ENCODE measurements around the gene GFOD2.
A peak's percentile ranks its signal among the peaks of the same experiment; 100 is the strongest.

The GFOD2 gene

GRCh38 chr16:67723911-67724305, 4.8 kb upstream of the GFOD2 start:
- Histone ChIP-seq H2BK5ac (ENCODE audit: low read depth, low read length, poor library complexity) (no peak overlapping the region), H2BK120ac (ENCODE audit: insufficient read depth, low read length, poor library complexity) (no peak overlapping the region), H3K9ac (ENCODE audit: low read length) (no peak overlapping the region), H3K23ac (ENCODE audit: low read length) (no peak overlapping the region), H3K4me1 (ENCODE audit: control insufficient read depth in 1 of 2, insufficient read depth in 2 of 2, low read length in 2 of 2) (peaks cover 15 to 16% of the 10 kb centered on the region in 2 experiments), H3K4ac (ENCODE audit: low read depth, low read length) (no peak overlapping the region), H3K4me2 (ENCODE audit: low read length) (no peak overlapping the region), H3K4me3 (ENCODE audit: low read depth, low read length) (no peak overlapping the region), H2AFZ (ENCODE audit: insufficient read depth, low read length, poor library complexity) (no peak overlapping the region), H3K79me1 (ENCODE audit: low read length) (peaks cover 9% of the 10 kb centered on the region), H2BK12ac (ENCODE audit: low read length) (no peak overlapping the region), H3K27me3 (ENCODE audit: insufficient read depth, low read length) (no peaks in the 10 kb centered on the region), H3K36me3 (ENCODE audit: control insufficient read depth in 1 of 2, insufficient read depth in 2 of 2, low read length in 2 of 2) (peaks cover 34 to 50% of the 10 kb centered on the region in 2 experiments), H3K14ac (ENCODE audit: low read length) (no peak overlapping the region), H2AK5ac (ENCODE audit: low read length) (no peak overlapping the region), H3K9me3 (ENCODE audit: insufficient read depth, low read depth, low read length) (no peaks in the 10 kb centered on the region), H3K27ac (ENCODE audit: low read depth, low read length) (no peak overlapping the region), H3K18ac (ENCODE audit: low read length) (no peak overlapping the region), H4K12ac (ENCODE audit: low read depth, low read length) (no peak overlapping the region), H4K8ac (ENCODE audit: low read depth, low read length) (no peak overlapping the region), H3K79me2 (ENCODE audit: control insufficient read depth, insufficient read depth, low read length, poor library complexity) (peaks cover 6% of the 10 kb centered on the region), H4K91ac (ENCODE audit: low read depth, low read length) (peak overlapping the region; percentile 37)
- no CpG with 5 or more reads among the region's 5 CpGs for WGBS (ENCODE audit: extremely low coverage, insufficient coverage, insufficient read length)
- no peak for DNase-seq

DNA sequence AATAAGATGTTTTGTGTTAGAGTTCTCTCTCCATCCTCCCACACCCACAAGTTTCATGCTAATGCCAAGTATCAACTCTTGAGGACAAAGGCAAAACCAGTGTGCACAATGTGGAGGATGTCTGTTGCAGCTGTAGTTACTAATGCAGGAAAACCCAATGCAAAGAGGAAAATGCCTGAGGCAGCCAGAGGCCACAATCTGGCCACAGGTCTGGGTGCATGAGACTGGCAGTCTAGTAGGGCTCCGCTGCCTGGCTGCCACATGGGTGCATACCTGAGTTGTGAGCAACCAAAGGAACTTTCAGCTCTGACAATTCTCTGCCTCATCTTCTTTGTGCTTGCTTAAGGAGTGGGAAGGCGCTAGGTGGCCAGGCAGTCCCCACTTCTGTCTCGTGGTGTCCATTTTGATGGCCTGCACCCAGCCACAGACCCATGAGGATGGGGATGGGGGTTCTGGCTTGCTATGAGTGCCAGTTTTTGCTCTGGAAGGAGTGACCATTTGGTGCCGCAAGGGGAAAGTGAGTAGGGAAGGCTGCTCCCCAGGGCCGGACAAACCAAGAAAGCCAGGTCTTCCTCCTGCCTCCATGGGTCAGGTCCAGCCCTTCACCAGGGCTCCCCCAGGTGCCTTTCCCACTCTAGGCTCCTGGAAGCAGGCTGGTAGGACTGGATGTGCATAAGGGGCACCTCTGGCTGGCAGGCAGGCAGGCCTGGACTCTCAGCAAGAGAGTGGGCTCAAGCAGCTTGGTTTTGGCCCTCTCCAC, 4.2 kb upstream of the GFOD2 start:
- H3K9me3 ChIP-seq (ENCODE audit: insufficient read depth, low read depth, low read length): no peaks in the 10 kb centered on the region

DNA sequence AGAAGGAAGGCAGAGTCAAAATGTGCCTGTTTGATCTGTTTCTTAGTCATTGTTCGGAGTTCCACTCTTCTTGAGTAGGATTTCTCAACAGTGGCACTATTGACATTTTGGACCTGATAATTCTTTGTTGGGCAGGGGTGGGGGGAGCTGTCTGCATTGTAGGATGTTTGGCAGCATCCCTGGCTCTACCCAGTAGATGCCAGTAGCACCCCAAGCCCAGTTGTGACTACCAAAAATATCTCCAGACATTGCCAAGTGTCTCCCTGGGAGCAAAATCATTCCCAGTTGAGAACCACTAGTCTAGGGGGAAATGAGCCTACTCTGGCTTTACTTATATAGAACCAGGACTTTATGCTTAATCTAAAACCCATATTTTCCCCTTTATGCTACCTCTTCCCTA, 1.1 kb upstream of the GFOD2 start:
- WGBS (ENCODE audit: extremely low coverage, insufficient coverage, insufficient read length): no CpG with 5 or more reads among the region's 1 CpG
- Histone ChIP-seq H3K23ac (ENCODE audit: low read length) (no peak overlapping the region), H2BK120ac (ENCODE audit: insufficient read depth, low read length, poor library complexity) (no peak overlapping the region), H3K14ac (ENCODE audit: low read length) (no peak overlapping the region), H3K79me1 (ENCODE audit: low read length) (peaks cover 12% of the 10 kb centered on the region), H3K4me1 (ENCODE audit: control insufficient read depth in 1 of 2, insufficient read depth in 2 of 2, low read length in 2 of 2) (peaks cover 15 to 21% of the 10 kb centered on the region in 2 experiments), H3K27me3 (ENCODE audit: insufficient read depth, low read length) (no peaks in the 10 kb centered on the region), H2AFZ (ENCODE audit: insufficient read depth, low read length, poor library complexity) (no peak overlapping the region), H3K79me2 (ENCODE audit: control insufficient read depth, insufficient read depth, low read length, poor library complexity) (peaks cover 11% of the 10 kb centered on the region), H4K8ac (ENCODE audit: low read depth, low read length) (no peak overlapping the region), H2BK12ac (ENCODE audit: low read length) (no peak overlapping the region), H3K4me2 (ENCODE audit: low read length) (peak overlapping the region; percentile 76), H3K27ac (ENCODE audit: low read depth, low read length) (no peak overlapping the region), H4K12ac (ENCODE audit: low read depth, low read length) (no peak overlapping the region), H3K9me3 (ENCODE audit: insufficient read depth, low read depth, low read length) (no peaks in the 10 kb centered on the region), H3K4me3 (ENCODE audit: low read depth, low read length) (no peak overlapping the region), H3K9ac (ENCODE audit: low read length) (no peak overlapping the region), H3K4ac (ENCODE audit: low read depth, low read length) (no peak overlapping the region), H3K36me3 (ENCODE audit: control insufficient read depth in 1 of 2, insufficient read depth in 2 of 2, low read length in 2 of 2) (peaks cover 6 to 17% of the 10 kb centered on the region in 2 experiments), H2BK5ac (ENCODE audit: low read depth, low read length, poor library complexity) (no peak overlapping the region), H3K18ac (ENCODE audit: low read length) (no peak overlapping the region), H4K91ac (ENCODE audit: low read depth, low read length) (no peak overlapping the region), H2AK5ac (ENCODE audit: low read length) (no peak overlapping the region)
- no peak for DNase-seq

More for the DNA sequence above, 4.2 kb upstream of the GFOD2 start:
- no CpG with 5 or more reads among the region's 5 CpGs for WGBS (ENCODE audit: extremely low coverage, insufficient coverage, insufficient read length)
- H3K79me2 ChIP-seq (ENCODE audit: control insufficient read depth, insufficient read depth, low read length, poor library complexity): peaks cover 10% of the 10 kb centered on the region
- H3K9ac ChIP-seq (ENCODE audit: low read length): no peak overlapping the region
- no peak overlapping the region for H3K4me2 ChIP-seq (ENCODE audit: low read length)
- H2BK12ac ChIP-seq (ENCODE audit: low read length): peak overlapping the region; percentile 34
- no peak overlapping the region for H3K14ac ChIP-seq (ENCODE audit: low read length)
- peak; percentile 26 to 32 for DNase-seq
- H3K27me3 ChIP-seq (ENCODE audit: insufficient read depth, low read length): no peaks in the 10 kb centered on the region
- H4K91ac ChIP-seq (ENCODE audit: low read depth, low read length): peak overlapping the region; percentile 37
- H2BK5ac ChIP-seq (ENCODE audit: low read depth, low read length, poor library complexity): no peak overlapping the region
- H3K4me1 ChIP-seq (ENCODE audit: control insufficient read depth in 1 of 2, insufficient read depth in 2 of 2, low read length in 2 of 2): peaks cover 15 to 20% of the 10 kb centered on the region in 2 experiments
- no peak overlapping the region for H4K8ac ChIP-seq (ENCODE audit: low read depth, low read length)
- no peak overlapping the region for H2AK5ac ChIP-seq (ENCODE audit: low read length)
- no peak overlapping the region for H3K27ac ChIP-seq (ENCODE audit: low read depth, low read length)
- H3K79me1 ChIP-seq (ENCODE audit: low read length): peaks cover 12% of the 10 kb centered on the region
- H3K36me3 ChIP-seq (ENCODE audit: control insufficient read depth in 1 of 2, insufficient read depth in 2 of 2, low read length in 2 of 2): peaks cover 29 to 44% of the 10 kb centered on the region in 2 experiments
- no peak overlapping the region for H3K18ac ChIP-seq (ENCODE audit: low read length)
- no peak overlapping the region for H4K12ac ChIP-seq (ENCODE audit: low read depth, low read length)
- no peak overlapping the region for H3K4me3 ChIP-seq (ENCODE audit: low read depth, low read length)
- H2AFZ ChIP-seq (ENCODE audit: insufficient read depth, low read length, poor library complexity): no peak overlapping the region
- no peak overlapping the region for H3K23ac ChIP-seq (ENCODE audit: low read length)
- no peak overlapping the region for H2BK120ac ChIP-seq (ENCODE audit: insufficient read depth, low read length, poor library complexity)
- H3K4ac ChIP-seq (ENCODE audit: low read depth, low read length): no peak overlapping the region

DNA sequence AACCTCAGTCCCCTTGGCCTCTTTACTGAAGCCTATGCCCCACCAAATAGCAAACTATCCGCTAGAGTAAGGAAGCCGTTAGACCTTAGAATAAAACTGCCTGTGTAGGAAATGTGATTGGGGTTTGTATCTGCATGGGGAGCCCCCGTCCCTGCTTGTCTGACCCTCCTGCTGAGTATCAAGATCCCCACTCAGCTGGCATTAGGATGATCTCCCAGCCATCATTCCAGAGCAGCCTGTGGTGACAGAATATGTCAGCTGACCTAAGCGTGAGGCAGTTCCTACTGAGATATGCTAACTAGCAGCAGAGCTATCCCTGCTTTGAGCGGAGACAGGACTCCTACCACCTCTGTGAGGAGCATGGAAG, 645 bp upstream of the GFOD2 start:
- Histone ChIP-seq H3K18ac (ENCODE audit: low read length) (peak overlapping the region; percentile 7), H2AK5ac (ENCODE audit: low read length) (peak overlapping the region; percentile 57), H2BK120ac (ENCODE audit: insufficient read depth, low read length, poor library complexity) (peak overlapping the region; percentile 74), H2BK12ac (ENCODE audit: low read length) (peak overlapping the region; percentile 3), H4K91ac (ENCODE audit: low read depth, low read length) (peak overlapping the region; percentile 86), H3K9me3 (ENCODE audit: insufficient read depth, low read depth, low read length) (no peaks in the 10 kb centered on the region), H3K27ac (ENCODE audit: low read depth, low read length) (peak overlapping the region; percentile 34), H3K79me2 (ENCODE audit: control insufficient read depth, insufficient read depth, low read length, poor library complexity) (peaks cover 11% of the 10 kb centered on the region), H3K36me3 (ENCODE audit: control insufficient read depth in 1 of 2, insufficient read depth in 2 of 2, low read length in 2 of 2) (peaks cover 5 to 12% of the 10 kb centered on the region in 2 experiments), H4K8ac (ENCODE audit: low read depth, low read length) (peak overlapping the region; percentile 88), H4K12ac (ENCODE audit: low read depth, low read length) (peak overlapping the region; percentile 98), H2BK5ac (ENCODE audit: low read depth, low read length, poor library complexity) (no peak overlapping the region), H3K4me3 (ENCODE audit: low read depth, low read length) (peak overlapping the region; percentile 80), H3K79me1 (ENCODE audit: low read length) (peaks cover 12% of the 10 kb centered on the region), H3K4me1 (ENCODE audit: control insufficient read depth in 1 of 2, insufficient read depth in 2 of 2, low read length in 2 of 2) (peaks cover 15 to 21% of the 10 kb centered on the region in 2 experiments), H3K9ac (ENCODE audit: low read length) (no peak overlapping the region), H3K23ac (ENCODE audit: low read length) (no peak overlapping the region), H3K14ac (ENCODE audit: low read length) (peak overlapping the region; percentile 75), H3K4me2 (ENCODE audit: low read length) (peak overlapping the region; percentile 76), H3K4ac (ENCODE audit: low read depth, low read length) (peak overlapping the region; percentile 56), H2AFZ (ENCODE audit: insufficient read depth, low read length, poor library complexity) (peak overlapping the region; percentile 11), H3K27me3 (ENCODE audit: insufficient read depth, low read length) (no peaks in the 10 kb centered on the region)
- no CpG with 5 or more reads among the region's 5 CpGs for WGBS (ENCODE audit: extremely low coverage, insufficient coverage, insufficient read length)
- DNase-seq: peak; percentile 39 to 69
